Left renal cortex interstitium (tissue), 4 donors: ENCODE results near the gene CDC5L. TPM values are rescaled to one million over a fixed set of nuclear protein-coding genes. Genes with fewer than 3 reads are reported as not detected.
"Not testable (repeated sequence)": the region's sequence is repeated elsewhere in the genome, so short reads cannot be mapped to it uniquely, and the experiment has no call there.

Experiments
- DNase-seq, 4 donors: peaks; one replicate each; pipeline ENCODE4 v3.0.0-alpha.2; 2013; ENCODE audit warnings: low read depth in 4 of 4, low spot score in 2 of 4, missing footprints in 1 of 4
- polyA plus RNA-seq, 4 donors: library from polyadenylated mRNA; unstranded; fragments of 120-200 nt; gene quantifications; one replicate each; pipeline ENCODE4 v1.2.1, GENCODE V29; 2013; ENCODE audit not compliant: insufficient read length in 4 of 4

The CDC5L gene
- polyA plus RNA-seq: 10 to 100 TPM; 36.6 to 45.0 (median 40.7) TPM

- DNase-seq: peak; percentile 96 to 99 (median 98)
Measured at GRCh38 chr6:44387346-44388134, at the start of gene CDC5L. TSS of gene CDC5L (plus strand) at chr6:44387706. CDS start at chr6:44387824, 118 bp downstream.

GRCh38 chr6:44338228-44339122, 49.0 kb upstream of the CDC5L start:
- DNase-seq: peak in 1 of 4 donors; percentile 44

- DNase-seq: no peak
Measured at GRCh38 chr6:44339301-44339700, 48.2 kb upstream of the CDC5L start.

DNA sequence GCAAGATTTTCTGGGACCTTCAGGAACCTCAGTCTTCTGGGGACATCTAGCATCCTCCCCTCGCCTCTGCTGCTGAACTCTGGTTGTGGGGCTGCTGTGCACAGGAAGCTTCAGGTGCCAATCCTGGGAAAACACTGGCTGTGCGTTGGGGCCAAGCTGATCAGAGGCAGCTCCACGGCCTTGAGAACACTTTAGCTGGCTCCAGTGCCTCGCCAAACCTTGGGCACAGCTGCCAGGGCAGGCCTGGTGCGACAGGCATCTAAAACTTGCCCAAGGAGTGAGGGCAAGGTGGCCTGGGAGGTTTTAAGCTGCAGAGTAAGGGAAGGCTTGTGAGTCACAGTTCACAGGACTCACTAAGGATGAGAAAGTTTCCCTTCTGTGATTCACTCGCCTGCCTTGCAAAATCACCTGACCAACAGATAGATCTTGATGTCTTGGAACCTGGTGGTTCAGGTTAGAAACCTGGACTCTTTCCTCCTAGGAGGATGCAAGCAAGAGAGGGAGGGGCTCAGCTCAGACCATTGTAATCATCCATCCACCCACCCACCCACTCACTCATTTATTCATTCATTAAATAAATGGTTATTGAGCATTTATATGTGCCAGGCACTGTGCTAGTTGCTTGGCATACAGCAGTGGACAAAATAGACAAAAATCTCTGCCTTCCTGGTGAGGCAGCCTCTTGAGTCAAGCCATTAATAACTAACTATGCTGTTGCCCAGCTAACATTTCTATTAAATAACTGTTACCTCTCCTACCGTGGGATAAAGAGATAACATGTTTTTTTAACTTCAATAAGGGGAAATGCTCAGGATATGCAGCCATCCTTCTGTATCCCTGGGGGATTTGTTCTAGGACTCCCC, 47.5 kb upstream of the CDC5L start:
- DNase-seq: no peak

DNA sequence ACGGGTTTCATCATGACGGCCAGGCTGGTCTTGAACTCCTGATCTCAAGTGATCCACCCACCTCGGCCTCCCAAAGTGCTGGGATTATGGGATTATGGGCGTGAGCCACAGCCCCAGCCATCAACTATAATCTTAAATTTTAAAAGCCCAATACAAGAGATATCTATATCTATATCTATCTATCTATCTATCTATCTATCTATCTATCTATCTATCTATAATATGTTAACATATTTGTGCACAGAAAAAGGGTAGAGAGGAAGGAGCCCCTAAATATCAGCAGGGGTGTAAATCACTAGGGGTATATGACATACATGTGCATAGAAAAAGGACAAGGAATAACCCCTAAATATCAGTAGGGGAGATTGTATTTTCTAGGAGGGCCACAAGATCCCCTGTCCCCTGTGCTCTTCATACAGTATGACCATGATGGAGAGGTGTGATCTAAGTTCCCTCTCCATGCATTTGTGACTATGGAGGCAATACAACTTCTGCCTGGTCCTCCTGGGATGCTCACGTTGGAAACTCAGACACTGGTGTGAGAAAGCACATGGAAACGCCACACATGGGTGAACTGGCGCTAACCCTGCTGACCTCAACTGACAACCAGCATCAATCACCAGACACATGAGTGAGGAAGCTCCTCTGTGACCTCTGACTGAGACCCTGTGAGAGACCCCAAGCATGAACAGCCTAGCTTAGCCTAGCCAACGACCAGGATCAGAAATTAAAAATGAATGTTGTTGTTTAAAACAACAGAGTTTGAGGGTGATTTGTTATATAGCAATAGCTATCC, 46.2 kb upstream of the CDC5L start:
- DNase-seq: peak in 1 of 4 donors; percentile 29

DNA sequence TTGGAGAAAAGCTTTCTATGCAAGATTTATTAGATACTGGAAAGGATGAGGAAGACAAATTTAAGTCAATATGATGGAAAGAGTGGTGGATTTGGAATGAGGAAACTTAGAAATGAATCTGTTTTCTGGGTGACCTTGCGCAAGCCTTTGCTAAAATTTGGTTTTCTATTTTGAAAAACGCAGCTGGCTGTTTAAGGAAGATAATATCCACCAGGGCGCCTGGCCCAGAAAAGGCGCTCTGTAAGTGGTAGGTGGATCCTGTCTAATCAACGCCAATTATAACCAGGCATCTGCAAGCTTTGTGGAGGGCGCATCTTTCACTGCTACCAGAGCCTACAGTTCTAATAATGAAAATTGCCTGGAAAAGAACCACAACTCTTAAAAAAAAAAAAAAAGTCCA, 45.5 kb upstream of the CDC5L start:
- no peak for DNase-seq

DNA sequence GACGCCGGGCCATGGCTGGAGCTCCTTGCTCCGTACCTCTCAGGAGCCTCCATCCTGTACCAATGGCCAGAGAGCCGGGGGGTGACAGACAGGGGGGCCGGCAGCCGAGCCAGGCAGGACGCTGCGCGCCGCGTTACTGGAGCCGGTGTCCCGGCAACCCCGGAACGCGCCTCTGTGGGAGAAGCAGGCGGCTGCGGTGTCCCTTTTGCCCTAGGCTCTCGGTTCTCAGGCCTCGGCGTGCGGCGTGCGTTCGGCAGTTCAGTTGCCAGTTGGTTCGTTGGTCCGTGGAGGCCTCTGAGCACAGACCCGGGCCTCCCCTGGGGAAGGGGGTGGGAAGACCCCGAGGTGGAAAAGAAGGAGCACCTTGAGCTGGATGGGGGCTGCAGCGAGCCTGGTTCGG, 45.0 kb upstream of the CDC5L start, which contains the start of gene SPATS1:
Gene SPATS1, plus strand, starts transcription at position 162 of the 400 bp plus-strand sequence. CDS start 446 bp downstream, outside the sequence.
- peak in 1 of 4 donors; percentile 20 for DNase-seq

DNA sequence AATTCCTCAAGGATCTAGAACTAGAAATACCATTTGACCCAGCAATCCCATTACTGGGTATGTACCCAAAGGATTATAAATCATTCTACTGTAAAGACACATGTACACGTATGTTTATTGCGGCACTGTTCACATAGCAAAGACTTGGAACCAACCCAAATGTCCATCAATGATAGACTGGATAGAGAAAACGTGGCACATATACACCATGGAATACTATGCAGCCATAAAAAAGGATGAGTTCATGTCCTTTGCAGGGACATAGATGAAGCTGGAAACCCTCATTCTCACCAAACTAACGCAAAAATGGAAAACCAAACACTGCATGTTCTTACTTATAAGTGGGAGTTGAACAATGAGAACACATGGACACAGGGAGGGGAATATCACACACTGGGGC, 40.7 kb upstream of the CDC5L start:
- not testable (repeated sequence) for DNase-seq

DNA sequence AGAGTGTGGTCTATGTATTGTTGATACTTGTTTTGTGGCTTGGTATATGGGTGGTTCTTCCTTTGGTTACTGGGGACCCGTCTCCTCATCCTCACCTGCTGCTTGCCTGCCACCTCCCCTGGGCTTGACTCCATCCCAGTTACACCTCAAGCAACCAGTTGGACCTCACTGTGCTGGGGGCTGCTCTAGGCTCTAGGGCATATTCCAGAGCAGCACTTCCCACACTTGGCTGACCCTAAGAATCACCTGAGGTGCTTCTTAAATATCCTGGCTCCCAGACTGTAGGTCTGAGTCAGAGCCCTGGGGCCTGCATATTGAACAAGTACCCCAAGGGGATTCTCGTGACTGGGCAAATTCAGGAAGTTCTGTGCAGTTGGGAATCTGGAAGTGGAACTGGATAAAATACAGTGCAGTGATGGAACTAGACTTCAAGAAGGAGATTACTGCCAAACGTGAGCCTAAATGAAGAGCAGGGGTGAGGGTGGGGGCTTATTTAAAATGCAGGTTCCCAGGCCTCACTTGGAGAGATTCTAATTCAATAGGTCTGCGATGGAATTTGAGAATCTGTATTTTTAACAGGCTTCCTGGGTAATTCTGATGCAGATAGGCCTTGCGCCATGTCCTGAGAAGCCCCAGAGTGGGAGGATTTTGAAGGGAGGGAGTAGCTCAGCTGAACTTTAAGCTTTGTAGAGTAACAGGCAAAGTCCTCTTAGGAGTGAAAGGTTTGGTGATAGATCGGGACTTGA, 37.4 kb upstream of the CDC5L start:
- no peak for DNase-seq

DNA sequence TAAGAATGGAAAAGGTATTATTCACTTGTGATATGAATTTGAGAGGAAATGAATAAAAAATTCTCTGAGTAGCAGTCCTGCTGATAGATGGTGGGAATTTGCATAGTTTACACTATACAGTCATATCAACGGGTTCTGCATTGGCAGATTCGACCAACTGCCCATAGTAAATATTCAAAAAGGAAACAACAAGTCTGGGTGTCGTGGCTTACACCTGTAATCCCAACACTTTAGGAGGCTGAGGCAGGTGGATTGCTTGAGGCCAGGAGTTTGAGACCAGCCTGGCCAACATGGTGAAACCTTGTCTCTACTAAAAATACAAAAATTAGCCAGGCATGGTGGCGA, 36.9 kb upstream of the CDC5L start:
- not testable (repeated sequence) for DNase-seq

- DNase-seq: no peak
Measured at GRCh38 chr6:44352259-44352658, 35.2 kb upstream of the CDC5L start.

DNA sequence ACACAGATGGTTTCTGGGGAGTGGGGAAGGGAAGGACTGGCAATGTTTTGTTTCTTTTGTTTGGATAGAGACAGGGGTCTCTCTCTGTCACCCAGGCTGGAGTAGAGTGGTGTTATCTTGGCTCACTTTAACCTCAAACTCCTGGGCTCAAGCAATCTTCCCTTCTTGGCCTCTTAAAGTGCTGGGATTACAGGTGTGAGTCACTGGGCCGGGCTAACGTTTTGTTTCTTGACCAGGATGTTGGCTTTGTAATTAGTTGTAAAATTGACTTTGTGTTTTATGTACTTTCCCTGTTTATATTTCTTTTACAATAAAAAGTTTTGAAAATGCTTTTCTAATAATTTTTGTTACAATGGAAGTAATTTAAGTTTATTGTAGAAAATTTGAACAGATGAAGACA, 34.2 kb upstream of the CDC5L start:
- no peak for DNase-seq

- no peak for DNase-seq
Measured at GRCh38 chr6:44355640-44356039, 31.9 kb upstream of the CDC5L start.

- DNase-seq: no peak
Measured at GRCh38 chr6:44356487-44356886, 31.0 kb upstream of the CDC5L start.

- no peak for DNase-seq
Measured at GRCh38 chr6:44359973-44360372, 27.5 kb upstream of the CDC5L start.

DNA sequence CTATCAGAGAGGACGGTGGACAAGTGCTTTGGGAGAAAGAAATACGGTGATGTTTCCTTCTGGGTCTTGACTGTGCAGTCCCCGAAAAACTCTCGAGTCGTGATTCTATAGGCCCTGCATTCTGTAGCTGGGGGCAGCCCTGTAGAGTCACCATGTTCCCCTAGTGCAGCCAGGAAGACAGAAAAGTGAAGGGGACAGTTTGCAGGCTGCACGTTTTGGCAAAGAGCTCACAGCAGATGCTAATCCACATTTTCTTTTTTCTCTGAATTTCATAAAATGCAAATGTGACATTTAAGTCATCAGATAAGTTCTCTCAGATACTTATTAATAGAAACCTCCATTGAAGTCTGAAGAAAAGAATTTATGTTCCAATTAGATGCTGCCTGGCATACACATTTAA, 25.6 kb upstream of the CDC5L start:
- no peak for DNase-seq

- no peak for DNase-seq
Measured at GRCh38 chr6:44363377-44363926, 24.1 kb upstream of the CDC5L start.

- no peak for DNase-seq
Measured at GRCh38 chr6:44366781-44367180, 20.7 kb upstream of the CDC5L start.

- no peak for DNase-seq
Measured at GRCh38 chr6:44367681-44368080, 19.8 kb upstream of the CDC5L start.
